GM18505 (cell line): ENCODE measurements around the gene ZNF613.
"Not testable (repeated sequence)": the region's sequence is repeated elsewhere in the genome, so short reads cannot be mapped to it uniquely, and the experiment has no call there.

Experiments used
- ATAC-seq: cut with Tn5 transposase; IDR thresholded peaks from one replicate; pipeline ENCODE4 v1.9.1; 2021; ENCODE audit not compliant: unreplicated experiment
- POLR2A ChIP-seq: IDR thresholded peaks from 4 replicates; pipeline ENCODE4 v1.6.1; 2011; ENCODE audit warnings: borderline replicate concordance; ENCODE audit not compliant: insufficient read depth, insufficient read length; ENCODE audit errors: extremely low read depth

The ZNF613 gene

DNA sequence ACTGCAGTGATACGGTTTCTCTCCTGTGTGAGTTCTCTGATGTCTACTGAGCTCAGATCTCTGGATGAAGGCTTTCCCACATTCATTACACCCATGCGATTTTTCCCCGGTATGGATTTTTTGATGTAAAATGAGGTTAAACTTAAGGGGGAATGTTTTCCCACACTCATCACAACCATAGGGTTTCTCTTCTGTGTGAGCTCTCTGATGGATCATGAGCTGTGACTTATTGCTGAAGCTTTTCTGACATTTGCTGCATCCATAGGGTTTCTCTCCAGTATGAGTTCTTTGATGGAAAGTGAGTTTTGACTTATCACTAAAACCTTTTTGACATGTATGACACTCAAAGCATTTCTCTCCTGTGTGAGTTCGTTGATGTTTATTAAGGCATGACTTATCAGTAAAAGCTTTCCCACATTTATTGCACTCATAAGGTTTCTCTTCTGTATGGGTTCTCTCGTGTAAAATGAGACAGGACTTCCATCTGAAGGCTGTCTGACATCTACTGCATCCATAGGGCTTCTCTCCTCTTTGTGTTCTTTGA, 11.9 kb upstream of the ZNF613 start:
- no peak for TF ChIP-seq POLR2A
- ATAC-seq = no peak

DNA sequence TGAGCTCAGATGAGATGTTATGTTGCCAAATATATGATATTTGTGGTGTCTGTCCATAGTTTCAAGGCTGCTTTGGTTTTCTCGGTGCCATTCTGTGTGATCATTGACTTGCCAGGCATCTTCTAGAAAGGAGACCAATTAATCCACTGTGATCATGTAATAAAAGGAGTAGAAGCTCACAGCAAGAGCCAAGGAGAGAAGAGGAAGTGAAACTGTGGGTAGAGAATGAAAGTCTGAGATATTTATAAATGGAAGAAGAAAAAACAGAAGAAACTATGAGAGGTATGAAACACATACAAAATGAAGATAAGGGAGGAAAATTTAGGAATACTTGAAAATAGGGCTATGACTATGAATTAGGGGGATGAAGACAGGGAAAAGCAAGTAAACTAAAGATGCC, 11.1 kb upstream of the ZNF613 start:
- TF ChIP-seq POLR2A = no peak
- ATAC-seq = no peak

DNA sequence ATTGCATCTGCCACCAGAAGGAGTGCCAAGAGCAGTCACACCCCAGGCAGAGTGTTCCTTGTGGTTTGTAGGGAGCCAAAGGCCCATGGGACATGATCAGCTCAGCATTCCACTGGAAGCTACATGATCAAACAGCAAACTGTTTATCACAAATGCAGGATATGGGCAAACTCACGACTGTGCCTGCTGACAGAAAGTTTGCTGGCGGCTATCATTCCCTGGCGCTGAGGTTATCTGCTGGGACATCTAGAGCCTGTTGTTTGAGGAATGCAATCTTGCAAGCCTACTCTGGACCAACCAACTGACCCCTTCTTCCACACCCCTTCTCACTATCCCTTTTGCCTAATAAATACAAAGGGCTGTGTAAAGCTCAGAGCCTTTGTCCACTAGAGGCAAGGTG, 7.7 kb upstream of the ZNF613 start:
- no peak for ATAC-seq
- TF ChIP-seq POLR2A = no peak

DNA sequence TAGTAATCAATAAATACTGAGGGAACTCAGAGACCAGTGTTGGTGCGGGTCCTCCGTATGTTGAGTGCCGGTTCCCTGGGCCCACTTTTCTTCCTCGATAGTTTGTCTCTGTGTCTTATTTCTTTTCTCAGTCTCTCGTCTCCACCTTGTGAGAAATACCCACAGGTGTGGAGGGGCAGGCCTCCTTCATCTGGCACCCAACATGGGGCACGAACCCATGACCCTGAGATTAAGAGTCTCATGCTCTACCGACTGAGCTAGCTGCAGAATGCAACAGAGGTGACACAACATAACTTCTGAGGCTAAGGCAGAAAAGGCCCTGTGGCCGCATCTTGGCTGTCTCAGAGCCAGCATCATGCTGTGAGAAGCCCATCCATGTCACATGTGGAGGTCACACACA, 5.3 kb upstream of the ZNF613 start:
- no peak for TF ChIP-seq POLR2A
- ATAC-seq = no peak

DNA sequence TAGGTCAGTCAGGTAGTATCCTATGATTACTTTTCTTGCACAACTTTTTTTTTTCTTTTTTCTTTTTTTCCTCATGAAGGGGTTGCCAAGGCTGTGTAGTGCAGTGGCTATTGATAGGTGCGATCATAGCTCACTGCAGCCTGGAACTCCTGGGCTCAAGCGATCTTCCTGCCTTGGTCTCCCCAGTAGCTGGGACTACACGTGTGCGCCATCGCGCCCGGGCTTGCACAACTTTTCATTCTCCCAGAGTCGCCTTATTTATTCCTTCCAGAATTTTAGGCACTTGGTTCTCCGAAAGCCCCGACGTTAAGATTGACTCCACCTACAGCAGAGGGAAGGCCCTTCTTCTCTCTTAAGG, 867 bp upstream of the ZNF613 start:
- ATAC-seq = no peak
- TF ChIP-seq POLR2A = no peak

DNA sequence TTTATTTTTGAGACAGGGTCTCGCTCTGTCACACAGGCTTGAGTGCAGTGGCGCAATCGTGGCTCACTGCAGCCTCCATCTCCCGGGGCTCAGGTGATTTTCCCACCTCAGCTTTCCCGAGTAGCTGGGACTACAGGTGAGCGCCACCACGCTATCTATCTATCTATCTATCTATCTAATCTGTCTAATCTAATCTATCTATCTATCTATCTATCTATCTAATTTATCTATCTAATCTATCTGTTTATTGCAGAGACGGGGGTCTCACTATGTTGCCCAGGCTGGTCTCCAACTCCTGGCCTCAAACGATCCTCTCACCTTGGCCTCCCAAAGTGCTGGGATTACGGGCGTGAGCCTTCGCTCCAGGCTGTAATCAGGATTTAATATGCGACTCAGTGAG, 587 bp downstream of the ZNF613 start:
- TF ChIP-seq POLR2A = no peak
- no peak for ATAC-seq

DNA sequence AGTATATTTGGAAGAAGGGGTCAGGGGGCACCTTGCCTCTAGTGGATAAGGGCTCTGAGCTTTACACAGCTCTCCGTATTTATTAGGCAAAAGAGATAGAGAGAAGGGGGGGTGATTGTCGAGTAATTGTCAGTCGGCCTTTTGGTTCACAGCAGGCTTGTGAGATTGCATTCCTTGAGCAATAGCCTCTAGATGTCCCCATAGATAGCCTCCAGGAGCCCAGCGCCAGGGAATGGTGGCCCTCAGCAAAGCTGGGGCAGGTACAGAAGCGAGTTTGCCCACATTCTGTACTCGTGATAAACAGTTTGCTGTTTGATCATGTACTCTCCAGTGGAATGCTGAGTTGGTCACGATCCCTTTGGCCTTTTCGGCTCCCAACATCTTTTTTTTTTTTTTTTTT, 4.6 kb downstream of the ZNF613 start:
- no peak for TF ChIP-seq POLR2A
- no peak for ATAC-seq

DNA sequence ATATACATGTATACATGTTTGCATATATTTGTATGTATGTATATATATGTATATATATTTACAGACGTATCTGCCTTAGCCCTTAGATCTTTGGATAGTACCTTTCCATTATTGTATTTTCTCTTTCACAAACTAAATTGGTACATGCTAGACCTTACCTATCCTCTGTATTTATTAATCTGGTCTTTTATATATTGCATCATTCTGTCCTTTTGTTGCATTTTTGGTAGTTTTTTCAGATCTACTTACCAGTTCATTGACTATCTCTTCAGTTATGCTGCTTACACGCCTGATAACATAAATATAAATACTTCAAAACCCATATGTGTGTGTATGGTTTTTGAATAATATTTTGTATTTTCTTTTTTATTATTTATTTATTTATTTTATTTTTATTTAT, 11.7 kb downstream of the ZNF613 start:
- TF ChIP-seq POLR2A = no peak
- ATAC-seq = no peak

DNA sequence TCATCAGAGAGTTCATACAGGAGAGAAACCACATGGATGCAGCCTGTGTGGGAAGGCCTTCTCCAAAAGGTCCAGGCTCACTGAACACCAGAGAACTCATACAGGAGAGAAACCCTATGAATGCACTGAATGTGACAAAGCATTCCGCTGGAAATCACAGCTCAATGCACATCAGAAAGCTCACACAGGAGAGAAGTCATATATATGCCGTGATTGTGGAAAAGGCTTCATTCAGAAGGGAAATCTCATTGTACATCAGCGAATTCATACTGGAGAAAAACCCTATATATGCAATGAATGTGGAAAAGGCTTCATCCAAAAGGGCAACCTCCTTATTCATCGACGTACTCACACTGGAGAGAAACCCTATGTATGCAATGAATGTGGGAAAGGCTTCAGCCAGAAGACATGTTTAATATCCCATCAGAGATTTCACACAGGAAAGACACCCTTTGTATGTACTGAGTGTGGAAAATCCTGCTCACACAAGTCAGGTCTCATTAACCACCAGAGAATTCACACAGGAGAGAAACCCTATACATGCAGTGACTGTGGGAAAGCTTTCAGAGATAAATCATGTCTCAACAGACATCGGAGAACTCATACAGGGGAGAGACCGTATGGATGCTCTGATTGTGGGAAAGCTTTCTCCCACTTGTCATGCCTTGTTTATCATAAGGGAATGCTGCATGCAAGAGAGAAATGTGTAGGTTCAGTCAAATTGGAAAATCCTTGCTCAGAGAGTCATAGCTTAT, 17.7 kb downstream of the ZNF613 start:
- no peak for TF ChIP-seq POLR2A
- no peak for ATAC-seq

DNA sequence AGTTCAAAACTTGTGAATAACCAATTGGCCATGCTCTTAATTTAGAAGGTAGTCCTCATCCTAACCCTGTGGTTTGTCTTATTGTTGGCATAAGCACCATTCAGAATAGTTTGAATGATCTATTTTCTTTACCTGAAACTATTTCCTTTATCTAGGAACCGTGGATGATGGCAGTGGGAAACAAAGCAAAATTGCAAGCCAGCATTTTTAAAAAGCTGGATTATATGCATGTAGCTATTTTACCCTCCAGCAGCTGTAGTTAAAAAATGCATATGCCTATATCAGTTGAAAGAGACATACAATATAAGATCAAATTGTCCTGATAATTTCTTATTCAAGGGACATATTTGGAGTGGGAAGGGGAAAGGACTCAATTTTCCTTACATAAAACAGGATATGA, 19.3 kb downstream of the ZNF613 start:
- ATAC-seq = no peak
- TF ChIP-seq POLR2A = no peak

DNA sequence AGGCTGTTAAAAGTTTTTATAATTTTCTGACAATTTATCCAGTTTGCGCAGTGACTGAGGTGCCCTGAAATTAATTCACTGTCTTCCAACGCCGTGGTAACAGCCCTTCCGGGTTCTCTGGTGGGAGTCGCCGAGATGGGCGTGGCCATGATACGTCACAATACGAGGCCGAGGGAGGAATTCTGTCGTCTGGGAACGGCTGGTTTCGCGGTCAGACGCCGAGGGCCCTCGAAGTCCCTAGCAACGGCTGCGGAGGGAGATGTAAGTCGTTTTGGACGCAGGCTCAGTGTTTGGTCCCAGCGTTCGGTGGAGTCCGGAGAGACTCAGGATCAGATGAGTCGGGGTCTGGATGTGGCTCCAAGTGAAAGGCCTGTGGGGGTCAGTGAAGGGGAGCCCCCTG, 21.7 kb downstream of the ZNF613 start:
- ATAC-seq = no peak
- no peak for TF ChIP-seq POLR2A

DNA sequence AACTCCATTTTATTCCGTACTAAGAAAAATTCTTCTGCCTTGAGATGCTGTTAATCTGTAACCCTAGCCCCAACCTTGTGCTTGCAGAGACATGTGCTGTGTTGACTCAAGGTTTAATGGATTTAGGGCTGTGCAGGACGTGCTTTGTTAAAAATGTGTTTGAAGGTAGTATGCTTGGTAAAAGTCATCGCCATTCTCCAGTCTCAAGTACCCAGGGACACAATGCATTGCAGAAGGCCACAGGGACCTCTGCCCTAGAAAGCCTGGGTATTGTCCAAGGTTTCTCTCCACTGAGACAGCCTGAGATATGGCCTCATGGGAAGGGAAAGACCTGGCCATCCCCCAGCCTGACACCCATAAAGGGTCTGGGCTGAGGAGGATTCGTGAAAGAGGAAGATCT, 30.6 kb downstream of the ZNF613 start:
- not testable (repeated sequence) for ATAC-seq

DNA sequence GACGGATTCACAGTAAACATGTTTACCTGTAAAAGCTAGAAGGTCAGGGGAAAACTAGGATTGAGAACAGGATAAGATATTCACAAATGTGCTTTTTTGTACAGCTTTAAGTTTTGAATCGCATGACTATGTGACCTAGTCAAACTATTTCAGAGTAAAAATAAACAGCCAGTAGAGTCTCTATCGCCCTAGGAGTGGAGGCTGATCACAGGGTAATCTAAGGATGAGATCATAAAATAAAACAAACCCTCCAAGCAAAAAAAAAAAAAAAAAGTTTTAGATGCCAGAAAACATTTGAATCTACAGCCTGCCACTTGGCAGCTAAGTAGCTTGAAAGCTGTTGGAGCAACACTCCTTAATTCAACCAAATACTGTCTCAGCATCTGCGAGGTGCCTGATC, 32.5 kb downstream of the ZNF613 start:
- no peak for ATAC-seq
- no peak for TF ChIP-seq POLR2A

DNA sequence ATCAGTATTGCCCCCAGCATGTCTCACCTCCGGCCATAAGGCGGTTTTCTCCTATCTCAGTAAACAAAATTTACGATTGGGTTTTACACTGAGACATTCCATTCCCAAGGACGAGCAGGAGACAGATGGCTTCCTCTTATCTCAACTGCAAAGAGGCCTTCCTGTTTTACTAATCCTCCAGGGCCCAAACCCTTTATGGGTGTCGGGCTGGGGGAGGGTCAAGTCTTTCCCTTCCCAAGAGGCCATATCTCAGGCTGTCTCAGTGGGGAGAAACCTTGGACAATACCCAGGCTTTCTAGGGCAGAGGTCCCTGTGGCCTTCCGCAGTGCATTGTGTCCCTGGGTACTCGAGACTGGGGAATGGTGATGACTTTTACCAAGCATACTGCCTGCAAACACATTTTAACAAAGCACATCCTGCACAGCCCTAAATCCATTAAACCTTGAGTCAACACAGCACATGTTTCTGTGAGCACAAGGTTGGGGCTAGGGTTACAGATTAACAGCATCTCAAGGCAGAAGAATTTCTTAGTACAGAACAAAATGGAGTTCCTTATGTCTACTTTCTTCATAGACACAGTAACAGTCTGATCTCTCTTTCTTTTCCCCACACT, 33.5 kb downstream of the ZNF613 start:
- ATAC-seq = not testable (repeated sequence)
